DND-41 (cell line): ENCODE measurements around the gene TPRN.

Experiments used
- ATAC-seq: fragments of 200-7000 bp; cut with Tn5 transposase; 3 replicates; pipeline ENCODE4 v1.9.1; 2021; ENCODE audit warnings: low read depth; ENCODE audit not compliant: insufficient read depth
- DNase-seq: peaks from one replicate; pipeline ENCODE4 v3.0.0-alpha.2; 2020
- H2AFZ ChIP-seq: 2 replicates; pipeline ENCODE4 v1.6.0; 2012; ENCODE audit warnings: low read depth, low read length
- H3K27ac ChIP-seq: 2 replicates; pipeline ENCODE4 v1.5.1; 2012; ENCODE audit warnings: low read length, inconsistent platforms
- H3K27me3 ChIP-seq: fragments of 200-600 bp; sonication (generic); 2 replicates; pipeline ENCODE4 v1.6.0; 2012; ENCODE audit warnings: low read length, mild to moderate bottlenecking, inconsistent platforms; ENCODE audit not compliant: insufficient read depth, poor library complexity
- H3K36me3 ChIP-seq: 2 replicates; pipeline ENCODE4 v1.5.1; 2012; ENCODE audit warnings: low read length, inconsistent platforms; ENCODE audit not compliant: insufficient read depth
- H3K4me1 ChIP-seq: 2 replicates; pipeline ENCODE4 v1.5.1; 2012; ENCODE audit warnings: mild to moderate bottlenecking, low read length; ENCODE audit not compliant: insufficient read depth
- H3K4me2 ChIP-seq: 2 replicates; pipeline ENCODE4 v1.6.0; 2012; ENCODE audit warnings: mild to moderate bottlenecking, moderate library complexity, low read length, inconsistent platforms; ENCODE audit not compliant: insufficient read depth
- H3K4me3 ChIP-seq, 2 experiments: fragments of 200-600 bp in 1 of 2; shearing (Covaris generic) in 1 of 2; 2 replicates each; pipeline ENCODE4 v1.5.1; 2012 to 2016; ENCODE audit warnings: inconsistent platforms in 2 of 2, low read length in 2 of 2, mild to moderate bottlenecking in 2 of 2, low read depth in 1 of 2, moderate library complexity in 1 of 2
- H3K79me2 ChIP-seq: 2 replicates; pipeline ENCODE4 v1.6.0; 2012; ENCODE audit warnings: low read length, inconsistent platforms; ENCODE audit not compliant: insufficient read depth
- H3K9ac ChIP-seq: 2 replicates; pipeline ENCODE4 v1.6.0; 2012; ENCODE audit warnings: low read depth, mild to moderate bottlenecking, inconsistent platforms, low read length, moderate library complexity
- H3K9me3 ChIP-seq: 2 replicates; pipeline ENCODE4 v1.5.1; 2012; ENCODE audit warnings: low read length, moderate library complexity, mild to moderate bottlenecking, inconsistent platforms; ENCODE audit not compliant: insufficient read depth, severe bottlenecking
- H4K20me1 ChIP-seq: 2 replicates; pipeline ENCODE4 v1.6.0; 2012; ENCODE audit warnings: low read length; ENCODE audit not compliant: insufficient read depth
- CTCF ChIP-seq: IDR thresholded peaks from 2 replicates; pipeline ENCODE4 v1.5.1; 2012; ENCODE audit warnings: borderline replicate concordance, low read length, moderate library complexity, mild to moderate bottlenecking; ENCODE audit not compliant: poor library complexity, severe bottlenecking; ENCODE audit errors: extremely low read depth
- EZH2 ChIP-seq: IDR thresholded peaks from 3 replicates; pipeline ENCODE4 v1.6.1; 2012; ENCODE audit warnings: borderline replicate concordance, low read depth, mild to moderate bottlenecking, moderate library complexity, low read length, inconsistent platforms; ENCODE audit not compliant: severe bottlenecking

TPRN gene

GRCh38 chr9:137212520-137212919 is 12.0 kb upstream of the TPRN start:
- Histone ChIP-seq H3K27ac (no peak overlapping the region), H3K9ac (no peak overlapping the region), H3K4me2 (no peak overlapping the region), H3K9me3 (no peaks in the 10 kb centered on the region), H3K4me3 (no peak overlapping the region), H3K79me2 (peaks cover 3% of the 10 kb centered on the region), H2AFZ (no peak overlapping the region), H3K27me3 (no peaks in the 10 kb centered on the region), H3K4me1 (peaks cover 2% of the 10 kb centered on the region), H4K20me1 (peaks cover 4% of the 10 kb centered on the region; the same call in 1 of the 2 replicates), H3K36me3 (peaks cover 37% of the 10 kb centered on the region)
- TF ChIP-seq CTCF, result peak; percentile 33
- no peak for TF ChIP-seq EZH2
- DNase-seq, result no peak
- ATAC-seq, result peak; percentile 41; the same call in 1 of the 3 replicates

DNA sequence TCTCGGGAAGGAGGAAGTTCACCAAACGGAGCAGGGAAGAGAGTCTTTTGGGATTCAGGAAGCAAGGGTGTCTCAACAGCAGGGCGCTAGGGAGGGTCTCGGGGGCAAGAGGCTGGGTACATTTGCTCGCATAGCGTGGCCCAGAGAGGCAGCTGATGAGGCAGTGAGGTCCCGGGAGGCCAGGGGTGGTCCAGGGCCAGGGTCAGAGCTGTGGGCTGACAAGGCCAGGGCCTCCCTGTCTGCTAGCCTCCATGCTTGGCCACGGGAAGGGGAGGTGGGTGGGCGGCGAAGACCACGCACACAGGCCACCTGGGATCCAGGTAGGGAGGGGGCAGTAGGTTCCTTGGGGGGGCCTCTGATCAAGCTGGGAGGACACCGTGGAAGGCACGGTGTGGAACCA is 11.0 kb upstream of the TPRN start:
- Histone ChIP-seq H2AFZ (no peak overlapping the region), H3K9me3 (no peaks in the 10 kb centered on the region), H3K4me1 (peaks cover 12% of the 10 kb centered on the region), H3K9ac (no peak overlapping the region), H3K4me3 (no peak overlapping the region), H3K4me2 (no peak overlapping the region), H3K36me3 (peaks cover 47% of the 10 kb centered on the region), H4K20me1 (peaks cover 8% of the 10 kb centered on the region; the same call in 1 of the 2 replicates), H3K27me3 (no peaks in the 10 kb centered on the region), H3K79me2 (peaks cover 13% of the 10 kb centered on the region), H3K27ac (no peak overlapping the region)
- no peak; the same call in 2 of the 3 replicates for ATAC-seq
- TF ChIP-seq EZH2 (no peak), CTCF (no peak)
- DNase-seq, result no peak

DNA sequence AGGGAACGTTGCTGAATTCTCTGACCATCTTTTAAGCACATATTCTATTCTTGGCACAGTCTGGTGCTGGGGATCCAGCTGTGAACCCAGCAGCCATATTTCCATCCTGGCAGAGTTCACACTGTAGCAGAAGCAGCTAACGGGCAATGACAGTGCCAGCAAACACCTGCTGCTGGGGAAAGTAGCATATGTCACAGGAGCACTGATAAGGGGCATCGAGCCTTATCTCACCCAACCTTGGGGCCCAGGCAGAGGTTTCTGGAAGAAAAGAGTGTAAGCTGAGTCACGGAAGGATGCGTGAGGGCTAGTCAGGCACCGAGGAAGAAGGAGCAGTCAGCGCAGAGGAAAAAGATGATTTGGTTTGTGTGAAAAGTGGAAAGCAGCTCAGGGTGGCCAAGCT is 6.1 kb upstream of the TPRN start:
- no peak overlapping the region; the same call in 1 of the 2 replicates for H3K27ac ChIP-seq

More for the DNA sequence above, 6.1 kb upstream of the TPRN start:
- Histone ChIP-seq H3K27me3 (no peaks in the 10 kb centered on the region), H3K9ac (peak overlapping the region; percentile 98), H3K4me2 (peak overlapping the region; percentile 99), H3K4me1 (peaks cover 49% of the 10 kb centered on the region), H4K20me1 (peaks cover 25% of the 10 kb centered on the region), H3K36me3 (peaks cover 36% of the 10 kb centered on the region), H2AFZ (no peak overlapping the region), H3K79me2 (peaks cover 53% of the 10 kb centered on the region), H3K4me3 (peak overlapping the region; percentile 99 to 100; a peak in 3 of 4 replicates), H3K9me3 (no peaks in the 10 kb centered on the region)
- no peak for DNase-seq
- ATAC-seq, result no peak
- TF ChIP-seq CTCF, result no peak
- no peak for TF ChIP-seq EZH2
